Colonic mucosa (tissue), 4 donors: ENCODE results near the gene CHRNB1. TPM values are rescaled to one million over a fixed set of nuclear protein-coding genes. Genes with fewer than 3 reads are reported as not detected.
"Not testable (repeated sequence)": the region's sequence is repeated elsewhere in the genome, so short reads cannot be mapped to it uniquely, and the experiment has no call there.

ENCODE experiments used
- DNase-seq: peaks from one replicate; pipeline ENCODE4 v3.0.0-alpha.2; 2020
- H3K27ac ChIP-seq: fragments of 200-600 bp; one replicate; pipeline ENCODE4 v1.8.0; 2021
- H3K27me3 ChIP-seq: fragments of 200-600 bp; one replicate; pipeline ENCODE4 v1.8.0; 2021
- H3K36me3 ChIP-seq: fragments of 200-600 bp; one replicate; pipeline ENCODE4 v1.8.0; 2021
- H3K4me1 ChIP-seq: fragments of 200-600 bp; one replicate; pipeline ENCODE4 v1.8.0; 2021; ENCODE audit warnings: mild to moderate bottlenecking
- H3K4me3 ChIP-seq: fragments of 200-600 bp; one replicate; pipeline ENCODE4 v1.8.0; 2021
- H3K9ac ChIP-seq, 2 donors: one replicate each; pipeline ENCODE4 v1.7.0; 2013; ENCODE audit warnings: control low read depth in 2 of 2, low read depth in 2 of 2, low read length in 2 of 2
- H3K9me3 ChIP-seq: fragments of 200-600 bp; one replicate; pipeline ENCODE4 v1.8.0; 2021
- CTCF ChIP-seq: fragments of 200-600 bp; IDR thresholded peaks from one replicate; pipeline ENCODE4 v1.8.0; 2022; ENCODE audit warnings: antibody characterized with exemption, mild to moderate bottlenecking
- intact Hi-C: fragments of 100-400 bp; cut with DNase I; formaldehyde crosslinking; loops from one replicate; pipeline ENCODE4 v1.14.1; 2022
- total RNA-seq, 2 donors: library from RNA; stranded (reverse); fragmentation: NEBNext Ultra II Directional in 1 of 2; extraction: Animal tissue kit (Norgen Biotek cat#: 25700) in 1 of 2; gene quantifications; one replicate each; pipeline ENCODE4 v1.2.1, GENCODE V29; 2021
- donor health status: healthy.
- donor health status: DM: no; HTN: no; CAD: no.
- donor health status: DM: no; HTN: no; CAD: no.

CHRNB1 gene
- total RNA-seq, 2 donors from 2014 or later, result 4.3 to 6.1 TPM

GRCh38 chr17:7466639-7467341, 21.9 kb downstream of the CHRNB1 start:
- H3K27ac ChIP-seq, result peak overlapping the region; percentile 27
- H3K36me3 ChIP-seq, result no peaks in the 10 kb centered on the region
- peak; percentile 36 for DNase-seq
- intact Hi-C loops, result no loop called here
- no peaks in the 10 kb centered on the region for H3K4me1 ChIP-seq
- no peaks in the 10 kb centered on the region for H3K27me3 ChIP-seq
- H3K9ac ChIP-seq, result no peak overlapping the region
- no peaks in the 10 kb centered on the region for H3K9me3 ChIP-seq
- TF ChIP-seq CTCF, result no peak
- no peak overlapping the region for H3K4me3 ChIP-seq

GRCh38 chr17:7467498-7467897, 22.6 kb downstream of the CHRNB1 start:
- Histone ChIP-seq H3K4me3 (no peak overlapping the region), H3K27me3 (no peaks in the 10 kb centered on the region), H3K4me1 (no peaks in the 10 kb centered on the region), H3K36me3 (no peaks in the 10 kb centered on the region), H3K9me3 (no peaks in the 10 kb centered on the region), H3K9ac (no peak overlapping the region), H3K27ac (peak overlapping the region; percentile 27)
- DNase-seq, result no peak
- TF ChIP-seq CTCF, result no peak
- intact Hi-C loops, result no loop called here

- Histone ChIP-seq H3K4me3 (no peak overlapping the region), H3K27me3 (no peaks in the 10 kb centered on the region), H3K9me3 (no peaks in the 10 kb centered on the region), H3K9ac (no peak overlapping the region), H3K27ac (no peak overlapping the region), H3K36me3 (no peaks in the 10 kb centered on the region), H3K4me1 (no peaks in the 10 kb centered on the region)
- DNase-seq, result no peak
- intact Hi-C loops, result no loop called here
- TF ChIP-seq CTCF, result no peak
These were observed 23.4 kb downstream of the CHRNB1 start for GRCh38 chr17:7468290-7468689.

GRCh38 chr17:7468804-7469389, 24.0 kb downstream of the CHRNB1 start:
- Histone ChIP-seq H3K9me3 (no peaks in the 10 kb centered on the region), H3K9ac (no peak overlapping the region), H3K27ac (no peak overlapping the region), H3K4me1 (no peaks in the 10 kb centered on the region), H3K27me3 (no peaks in the 10 kb centered on the region), H3K4me3 (no peak overlapping the region), H3K36me3 (no peaks in the 10 kb centered on the region)
- no peak for DNase-seq
- TF ChIP-seq CTCF, result no peak
- intact Hi-C loops, result no loop called here

- H3K27me3 ChIP-seq, H3K9me3 ChIP-seq, H3K36me3 ChIP-seq, intact Hi-C loops, H3K4me3 ChIP-seq, H3K27ac ChIP-seq, H3K4me1 ChIP-seq, DNase-seq, H3K9ac ChIP-seq: not testable (repeated sequence)
These were observed 25.0 kb downstream of the CHRNB1 start for GRCh38 chr17:7469843-7470242.

GRCh38 chr17:7470457-7470973, 25.7 kb downstream of the CHRNB1 start:
- H3K27me3 ChIP-seq, H3K9ac ChIP-seq, H3K4me3 ChIP-seq, H3K9me3 ChIP-seq, H3K4me1 ChIP-seq, DNase-seq, intact Hi-C loops, H3K36me3 ChIP-seq, H3K27ac ChIP-seq: not testable (repeated sequence)
